Measurements from ENCODE around the gene DOC2A.
"Not testable (repeated sequence)": the region's sequence is repeated elsewhere in the genome, so short reads cannot be mapped to it uniquely, and the experiment has no call there.

The DOC2A gene

GRCh38 chr16:30040690-30041089, 29.9 kb upstream of the DOC2A start:
- not testable (repeated sequence) for H3K27me3 ChIP-seq (replicated peaks; ENCODE audit: control insufficient read depth, insufficient read depth, low read length); H3K4me3 ChIP-seq (ENCODE audit: low read length); H3K36me3 ChIP-seq (ENCODE audit: control insufficient read depth, insufficient read depth, low read length, severe bottlenecking); H3K4me1 ChIP-seq (ENCODE audit: control insufficient read depth, insufficient read depth, low read length); DNase-seq (ENCODE audit: low read depth); H3K9me3 ChIP-seq (ENCODE audit: control insufficient read depth, low read length); H3K9ac ChIP-seq (ENCODE audit: low read length)

GRCh38 chr16:30040221-30040620, 29.4 kb upstream of the DOC2A start:
- no peak for DNase-seq (ENCODE audit: low read depth)
- Histone ChIP-seq H3K4me1 (ENCODE audit: control insufficient read depth, insufficient read depth, low read length) (no peaks in the 10 kb centered on the region), H3K9me3 (ENCODE audit: control insufficient read depth, low read length) (no peaks in the 10 kb centered on the region), H3K27me3 (replicated peaks; ENCODE audit: control insufficient read depth, insufficient read depth, low read length) (peaks cover 10% of the 10 kb centered on the region), H3K4me3 (ENCODE audit: low read length) (no peak overlapping the region), H3K9ac (ENCODE audit: low read length) (no peak overlapping the region), H3K36me3 (ENCODE audit: control insufficient read depth, insufficient read depth, low read length, severe bottlenecking) (no peaks in the 10 kb centered on the region)

- no peaks in the 10 kb centered on the region for H3K9me3 ChIP-seq (ENCODE audit: control insufficient read depth, low read length)
- no peak overlapping the region for H3K9ac ChIP-seq (ENCODE audit: low read length)
- DNase-seq (ENCODE audit: low read depth) = no peak
- H3K36me3 ChIP-seq (ENCODE audit: control insufficient read depth, insufficient read depth, low read length, severe bottlenecking) = no peaks in the 10 kb centered on the region
- H3K4me1 ChIP-seq (ENCODE audit: control insufficient read depth, insufficient read depth, low read length) = no peaks in the 10 kb centered on the region
- peaks cover 42% of the 10 kb centered on the region for H3K27me3 ChIP-seq (replicated peaks; ENCODE audit: control insufficient read depth, insufficient read depth, low read length)
- no peak overlapping the region for H3K4me3 ChIP-seq (ENCODE audit: low read length)
Measured at GRCh38 chr16:30033270-30033669, 22.4 kb upstream of the DOC2A start.

GRCh38 chr16:30032083-30032819, 21.4 kb upstream of the DOC2A start:
- no peaks in the 10 kb centered on the region for H3K4me1 ChIP-seq (ENCODE audit: control insufficient read depth, insufficient read depth, low read length)
- peaks cover 52% of the 10 kb centered on the region for H3K27me3 ChIP-seq (replicated peaks; ENCODE audit: control insufficient read depth, insufficient read depth, low read length)
- H3K9me3 ChIP-seq (ENCODE audit: control insufficient read depth, low read length) = no peaks in the 10 kb centered on the region
- no peaks in the 10 kb centered on the region for H3K36me3 ChIP-seq (ENCODE audit: control insufficient read depth, insufficient read depth, low read length, severe bottlenecking)
- peak; percentile 84 for DNase-seq (ENCODE audit: low read depth)
- H3K4me3 ChIP-seq (ENCODE audit: low read length) = no peak overlapping the region
- no peak overlapping the region for H3K9ac ChIP-seq (ENCODE audit: low read length)

- no peaks in the 10 kb centered on the region for H3K9me3 ChIP-seq (ENCODE audit: control insufficient read depth, low read length)
- H3K36me3 ChIP-seq (ENCODE audit: control insufficient read depth, insufficient read depth, low read length, severe bottlenecking) = no peaks in the 10 kb centered on the region
- no peak overlapping the region for H3K9ac ChIP-seq (ENCODE audit: low read length)
- peaks cover 56% of the 10 kb centered on the region for H3K27me3 ChIP-seq (replicated peaks; ENCODE audit: control insufficient read depth, insufficient read depth, low read length)
- H3K4me1 ChIP-seq (ENCODE audit: control insufficient read depth, insufficient read depth, low read length) = no peaks in the 10 kb centered on the region
- no peak for DNase-seq (ENCODE audit: low read depth)
- no peak overlapping the region for H3K4me3 ChIP-seq (ENCODE audit: low read length)
Measured at GRCh38 chr16:30031477-30031918, 20.7 kb upstream of the DOC2A start.

- H3K9me3 ChIP-seq (ENCODE audit: control insufficient read depth, low read length) = no peaks in the 10 kb centered on the region
- no peaks in the 10 kb centered on the region for H3K36me3 ChIP-seq (ENCODE audit: control insufficient read depth, insufficient read depth, low read length, severe bottlenecking)
- peak; percentile 28 for DNase-seq (ENCODE audit: low read depth)
- no peak within 1 kb of the TSS for H3K4me3 ChIP-seq (ENCODE audit: low read length)
- H3K9ac ChIP-seq (ENCODE audit: low read length) = no peak within 1 kb of the TSS
- H3K27me3 ChIP-seq (replicated peaks; ENCODE audit: control insufficient read depth, insufficient read depth, low read length) = peaks cover 55% of the 10 kb centered on the region
- no peaks in the 10 kb centered on the region for H3K4me1 ChIP-seq (ENCODE audit: control insufficient read depth, insufficient read depth, low read length)
Measured at GRCh38 chr16:30030841-30031413, 20.1 kb upstream of the DOC2A start, which contains the start of gene TLCD3B. Gene TLCD3B, minus strand, starts transcription at chr16:30031271. Its CDS starts 744 bp downstream, at chr16:30030527.

GRCh38 chr16:30030011-30030685, 19.3 kb upstream of the DOC2A start:
- Histone ChIP-seq H3K4me1 (ENCODE audit: control insufficient read depth, insufficient read depth, low read length) (no peaks in the 10 kb centered on the region), H3K9ac (ENCODE audit: low read length) (no peak overlapping the region), H3K9me3 (ENCODE audit: control insufficient read depth, low read length) (no peaks in the 10 kb centered on the region), H3K4me3 (ENCODE audit: low read length) (no peak overlapping the region), H3K36me3 (ENCODE audit: control insufficient read depth, insufficient read depth, low read length, severe bottlenecking) (no peaks in the 10 kb centered on the region), H3K27me3 (replicated peaks; ENCODE audit: control insufficient read depth, insufficient read depth, low read length) (peaks cover 57% of the 10 kb centered on the region)
- no peak for DNase-seq (ENCODE audit: low read depth)

GRCh38 chr16:30028438-30029076, 17.7 kb upstream of the DOC2A start:
- no peaks in the 10 kb centered on the region for H3K9me3 ChIP-seq (ENCODE audit: control insufficient read depth, low read length)
- H3K27me3 ChIP-seq (replicated peaks; ENCODE audit: control insufficient read depth, insufficient read depth, low read length) = peaks cover 64% of the 10 kb centered on the region
- no peaks in the 10 kb centered on the region for H3K4me1 ChIP-seq (ENCODE audit: control insufficient read depth, insufficient read depth, low read length)
- peak; percentile 32 for DNase-seq (ENCODE audit: low read depth)
- H3K36me3 ChIP-seq (ENCODE audit: control insufficient read depth, insufficient read depth, low read length, severe bottlenecking) = no peaks in the 10 kb centered on the region
- H3K4me3 ChIP-seq (ENCODE audit: low read length) = no peak overlapping the region
- no peak overlapping the region for H3K9ac ChIP-seq (ENCODE audit: low read length)

GRCh38 chr16:30027588-30028437, 17.0 kb upstream of the DOC2A start:
- no peaks in the 10 kb centered on the region for H3K9me3 ChIP-seq (ENCODE audit: control insufficient read depth, low read length)
- H3K27me3 ChIP-seq (replicated peaks; ENCODE audit: control insufficient read depth, insufficient read depth, low read length) = peaks cover 70% of the 10 kb centered on the region
- H3K4me1 ChIP-seq (ENCODE audit: control insufficient read depth, insufficient read depth, low read length) = no peaks in the 10 kb centered on the region

GRCh38 chr16:30026449-30026848, 15.6 kb upstream of the DOC2A start:
- H3K4me1 ChIP-seq (ENCODE audit: control insufficient read depth, insufficient read depth, low read length) = no peaks in the 10 kb centered on the region
- H3K36me3 ChIP-seq (ENCODE audit: control insufficient read depth, insufficient read depth, low read length, severe bottlenecking) = no peaks in the 10 kb centered on the region
- H3K4me3 ChIP-seq (ENCODE audit: low read length) = no peak overlapping the region
- H3K27me3 ChIP-seq (replicated peaks; ENCODE audit: control insufficient read depth, insufficient read depth, low read length) = peaks cover 63% of the 10 kb centered on the region
- no peak overlapping the region for H3K9ac ChIP-seq (ENCODE audit: low read length)
- DNase-seq (ENCODE audit: low read depth) = no peak
- H3K9me3 ChIP-seq (ENCODE audit: control insufficient read depth, low read length) = no peaks in the 10 kb centered on the region

More at GRCh38 chr16:30027588-30028437, 17.0 kb upstream of the DOC2A start:
- no peak overlapping the region for H3K4me3 ChIP-seq (ENCODE audit: low read length)
- H3K36me3 ChIP-seq (ENCODE audit: control insufficient read depth, insufficient read depth, low read length, severe bottlenecking) = no peaks in the 10 kb centered on the region
- no peak overlapping the region for H3K9ac ChIP-seq (ENCODE audit: low read length)
- DNase-seq (ENCODE audit: low read depth) = no peak

Data from adipocyte (in vitro differentiated cells).